Measurements from ENCODE around the gene FPGS.

FPGS gene

DNA sequence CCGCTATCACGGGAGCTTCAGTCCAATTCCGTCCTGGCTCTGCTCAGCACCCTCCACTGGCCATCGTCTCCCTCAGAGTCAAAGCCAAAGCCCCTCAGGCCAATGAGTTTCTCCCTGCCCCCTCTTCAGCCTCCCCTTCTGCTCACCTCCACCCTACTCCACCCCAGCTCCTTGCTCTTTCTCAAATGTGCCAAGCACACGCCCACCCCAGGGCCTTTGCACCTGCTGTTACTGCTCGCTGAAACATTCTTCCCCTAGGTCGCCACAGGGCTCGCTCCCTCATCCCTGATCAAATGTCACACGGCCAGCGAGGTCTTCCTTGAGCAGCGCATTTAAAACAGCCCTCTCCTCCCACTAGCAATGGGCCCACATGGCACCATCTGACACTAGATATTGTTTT lies 58.1 kb downstream of the FPGS start:
- H3K4me1 ChIP-seq (ENCODE audit: control insufficient read depth, low read length), result peaks cover 34% of the 10 kb centered on the region
- H3K4me3 ChIP-seq (ENCODE audit: low read length), result no peak overlapping the region
- H3K79me2 ChIP-seq (ENCODE audit: control insufficient read depth, low read length), result no peaks in the 10 kb centered on the region
- H3K4me2 ChIP-seq (ENCODE audit: low read length), result no peak overlapping the region
- H3K27ac ChIP-seq (ENCODE audit: low read depth, low read length), result no peak overlapping the region
- no peaks in the 10 kb centered on the region for H3K36me3 ChIP-seq (ENCODE audit: control insufficient read depth, low read length)
- TF ChIP-seq, protein P1, sequence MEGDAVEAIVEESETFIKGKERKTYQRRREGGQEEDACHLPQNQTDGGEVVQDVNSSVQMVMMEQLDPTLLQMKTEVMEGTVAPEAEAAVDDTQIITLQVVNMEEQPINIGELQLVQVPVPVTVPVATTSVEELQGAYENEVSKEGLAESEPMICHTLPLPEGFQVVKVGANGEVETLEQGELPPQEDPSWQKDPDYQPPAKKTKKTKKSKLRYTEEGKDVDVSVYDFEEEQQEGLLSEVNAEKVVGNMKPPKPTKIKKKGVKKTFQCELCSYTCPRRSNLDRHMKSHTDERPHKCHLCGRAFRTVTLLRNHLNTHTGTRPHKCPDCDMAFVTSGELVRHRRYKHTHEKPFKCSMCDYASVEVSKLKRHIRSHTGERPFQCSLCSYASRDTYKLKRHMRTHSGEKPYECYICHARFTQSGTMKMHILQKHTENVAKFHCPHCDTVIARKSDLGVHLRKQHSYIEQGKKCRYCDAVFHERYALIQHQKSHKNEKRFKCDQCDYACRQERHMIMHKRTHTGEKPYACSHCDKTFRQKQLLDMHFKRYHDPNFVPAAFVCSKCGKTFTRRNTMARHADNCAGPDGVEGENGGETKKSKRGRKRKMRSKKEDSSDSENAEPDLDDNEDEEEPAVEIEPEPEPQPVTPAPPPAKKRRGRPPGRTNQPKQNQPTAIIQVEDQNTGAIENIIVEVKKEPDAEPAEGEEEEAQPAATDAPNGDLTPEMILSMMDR (IDR thresholded peaks at IDR 0.05; ENCODE audit: low read depth, low read length, poor library complexity, severe bottlenecking), result no peak
- H3K9me3 ChIP-seq (ENCODE audit: control insufficient read depth, insufficient read depth, low read length), result no peaks in the 10 kb centered on the region
- no peaks in the 10 kb centered on the region for H3K9me2 ChIP-seq (replicated peaks; ENCODE audit: control insufficient read depth, low read length)
- H3K27me3 ChIP-seq (ENCODE audit: control insufficient read depth, low read length), result no peaks in the 10 kb centered on the region
- H4K20me1 ChIP-seq (ENCODE audit: control insufficient read depth, insufficient read depth, low read depth, low read length), result no peaks in the 10 kb centered on the region
- peaks cover 21% of the 10 kb centered on the region for H3F3A ChIP-seq (ENCODE audit: control insufficient read depth, insufficient read depth)

DNA sequence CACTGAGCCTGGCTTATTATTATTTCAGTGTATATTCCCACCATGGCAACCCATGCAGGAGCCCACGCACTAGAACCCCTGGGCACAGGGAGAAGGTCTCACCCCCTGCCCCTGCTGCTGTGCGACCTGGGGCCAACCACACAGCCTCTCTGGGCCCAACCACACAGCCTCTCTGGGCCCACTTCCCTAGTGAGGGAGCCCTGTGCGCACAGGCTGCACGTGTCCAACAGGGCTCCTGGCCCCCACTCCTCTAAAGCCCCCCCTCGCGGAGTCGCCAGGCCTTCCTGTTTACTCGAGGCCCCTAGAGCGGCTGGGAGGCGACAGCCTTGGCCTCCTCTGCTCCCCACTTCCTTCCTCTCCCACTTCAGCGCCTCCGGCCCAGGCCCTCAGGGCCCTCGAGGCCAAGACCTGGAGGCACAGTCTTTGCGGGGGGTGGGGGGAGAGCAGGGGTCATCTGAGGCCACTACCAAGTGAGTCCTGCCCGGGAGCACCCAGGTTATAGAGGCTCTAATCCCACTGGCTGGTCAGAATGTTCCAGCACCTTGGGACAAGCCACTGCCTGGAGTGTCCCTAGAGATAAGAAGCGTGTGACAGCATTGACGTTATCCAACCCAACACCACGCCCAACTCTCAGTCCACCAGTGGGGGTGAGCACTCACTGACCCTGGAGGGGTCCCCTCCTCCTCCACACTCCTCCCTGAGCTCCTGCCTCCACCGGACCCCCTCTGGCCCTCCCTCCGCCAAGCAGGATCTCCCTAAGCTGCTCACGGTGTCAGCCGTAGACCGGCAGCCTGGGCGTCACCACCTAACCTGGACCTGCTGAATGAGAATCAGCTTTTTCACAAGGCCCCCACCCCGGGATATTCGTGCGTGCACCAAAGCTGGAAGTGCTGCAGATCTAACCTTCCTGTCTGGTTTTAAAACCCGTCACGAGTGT lies 59.7 kb downstream of the FPGS start:
- Histone ChIP-seq H3K4me2 (ENCODE audit: low read length) (peak overlapping the region; percentile 62), H3K36me3 (ENCODE audit: control insufficient read depth, low read length) (no peaks in the 10 kb centered on the region), H3K9me3 (ENCODE audit: control insufficient read depth, insufficient read depth, low read length) (no peaks in the 10 kb centered on the region), H3K4me3 (ENCODE audit: low read length) (peak overlapping the region; percentile 44), H3F3A (ENCODE audit: control insufficient read depth, insufficient read depth) (peaks cover 23% of the 10 kb centered on the region), H3K9me2 (replicated peaks; ENCODE audit: control insufficient read depth, low read length) (no peaks in the 10 kb centered on the region), H3K27me3 (ENCODE audit: control insufficient read depth, low read length) (no peaks in the 10 kb centered on the region), H3K4me1 (ENCODE audit: control insufficient read depth, low read length) (peaks cover 44% of the 10 kb centered on the region), H4K20me1 (ENCODE audit: control insufficient read depth, insufficient read depth, low read depth, low read length) (no peaks in the 10 kb centered on the region), H3K27ac (ENCODE audit: low read depth, low read length) (peak overlapping the region; percentile 19), H3K79me2 (ENCODE audit: control insufficient read depth, low read length) (no peaks in the 10 kb centered on the region)
- TF ChIP-seq EZH2phosphoT487 (IDR thresholded peaks at IDR 0.05; ENCODE audit: borderline replicate concordance, low read length), result no peak
- TF ChIP-seq, protein P1 (IDR thresholded peaks at IDR 0.05; ENCODE audit: low read depth, low read length, poor library complexity, severe bottlenecking), result no peak

DNA sequence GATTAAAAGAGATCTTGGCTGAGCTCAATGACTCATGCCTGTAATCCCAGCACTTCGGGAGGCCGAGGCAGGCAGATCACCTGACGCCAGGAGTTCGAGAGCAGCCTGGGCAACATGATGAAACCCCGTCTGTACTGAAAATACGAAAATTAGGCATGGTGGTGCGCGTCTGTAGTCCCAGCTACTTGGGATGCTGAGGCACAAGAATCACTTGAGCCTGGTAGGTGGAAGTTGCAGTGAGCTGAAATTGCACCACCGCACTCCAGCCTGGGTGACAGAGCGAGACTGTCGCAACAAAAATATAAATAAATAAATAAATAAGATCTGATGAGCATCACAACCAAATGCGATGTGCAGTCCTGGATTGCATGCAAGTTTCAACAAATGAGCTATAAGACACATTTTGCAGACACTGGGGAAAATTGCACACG lies 60.5 kb downstream of the FPGS start:
- H3K9me3 ChIP-seq (ENCODE audit: control insufficient read depth, insufficient read depth, low read length), result no peaks in the 10 kb centered on the region
- no peaks in the 10 kb centered on the region for H3K27me3 ChIP-seq (ENCODE audit: control insufficient read depth, low read length)
- H3K4me1 ChIP-seq (ENCODE audit: control insufficient read depth, low read length), result peaks cover 44% of the 10 kb centered on the region
- H4K20me1 ChIP-seq (ENCODE audit: control insufficient read depth, insufficient read depth, low read depth, low read length), result no peaks in the 10 kb centered on the region
- H3K27ac ChIP-seq (ENCODE audit: low read depth, low read length), result peak overlapping the region; percentile 19; the same call in 1 of the 2 replicates
- no peaks in the 10 kb centered on the region for H3K36me3 ChIP-seq (ENCODE audit: control insufficient read depth, low read length)
- no peaks in the 10 kb centered on the region for H3K79me2 ChIP-seq (ENCODE audit: control insufficient read depth, low read length)
- H3K9me2 ChIP-seq (replicated peaks; ENCODE audit: control insufficient read depth, low read length), result no peaks in the 10 kb centered on the region
- no peak for TF ChIP-seq EZH2phosphoT487 (IDR thresholded peaks at IDR 0.05; ENCODE audit: borderline replicate concordance, low read length)
- TF ChIP-seq, protein P1 (IDR thresholded peaks at IDR 0.05; ENCODE audit: low read depth, low read length, poor library complexity, severe bottlenecking), result no peak
- H3F3A ChIP-seq (ENCODE audit: control insufficient read depth, insufficient read depth), result peaks cover 23% of the 10 kb centered on the region
- no peak overlapping the region for H3K4me2 ChIP-seq (ENCODE audit: low read length)
- H3K4me3 ChIP-seq (ENCODE audit: low read length), result no peak overlapping the region

All from DOHH2 (cell line).